Stimulated activated CD8-positive, alpha-beta memory T cell treated with anti-CD3 and anti-CD28 coated beads, Interleukin-15, amount 100 ng/mL, for 4 hours (primary cell): ENCODE data around the gene AMMECR1.

Experiments
- DNase-seq, 2 donors: peaks; one replicate each; pipeline ENCODE4 v3.0.0-alpha.2; 2020; ENCODE audit warnings: low read depth in 2 of 2

Gene AMMECR1

GRCh38 chrX:110212299-110212698, 105.6 kb downstream of the AMMECR1 start:
- no peak for DNase-seq

GRCh38 chrX:110211340-110211739, 106.5 kb downstream of the AMMECR1 start:
- no peak for DNase-seq

DNA sequence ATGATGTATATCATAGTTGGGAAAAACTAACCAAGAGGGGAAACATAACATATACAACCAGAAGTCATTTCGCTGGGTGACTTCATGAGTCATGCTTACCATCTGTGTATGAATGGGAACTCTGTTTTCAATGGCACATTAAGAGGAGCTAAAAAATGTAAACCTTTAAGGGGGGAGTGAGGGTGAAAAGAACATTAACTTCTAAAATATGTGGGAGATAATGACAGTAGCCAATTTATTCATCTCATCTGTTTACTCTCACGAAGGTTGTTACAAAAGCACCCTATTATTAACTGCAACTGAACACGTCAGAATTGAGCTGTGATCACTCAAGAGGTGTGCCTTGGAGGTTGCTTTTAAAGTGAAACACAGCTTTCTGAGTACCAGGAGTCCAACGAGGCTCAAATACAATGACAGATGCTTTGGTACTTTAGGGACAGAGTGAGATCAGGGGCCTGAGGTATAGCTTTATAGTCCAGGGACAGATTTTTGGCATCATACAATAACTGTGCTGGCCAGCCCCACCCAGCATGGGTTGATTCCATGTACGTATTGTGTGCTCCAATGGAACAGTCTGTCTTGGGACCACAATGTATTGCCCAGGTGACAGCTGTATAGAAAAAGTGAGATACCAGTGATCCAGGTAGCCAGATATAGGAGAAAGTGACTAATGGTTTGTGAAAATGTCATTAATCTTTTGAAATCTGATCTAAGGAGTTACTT, 107.3 kb downstream of the AMMECR1 start:
- no peak for DNase-seq

DNA sequence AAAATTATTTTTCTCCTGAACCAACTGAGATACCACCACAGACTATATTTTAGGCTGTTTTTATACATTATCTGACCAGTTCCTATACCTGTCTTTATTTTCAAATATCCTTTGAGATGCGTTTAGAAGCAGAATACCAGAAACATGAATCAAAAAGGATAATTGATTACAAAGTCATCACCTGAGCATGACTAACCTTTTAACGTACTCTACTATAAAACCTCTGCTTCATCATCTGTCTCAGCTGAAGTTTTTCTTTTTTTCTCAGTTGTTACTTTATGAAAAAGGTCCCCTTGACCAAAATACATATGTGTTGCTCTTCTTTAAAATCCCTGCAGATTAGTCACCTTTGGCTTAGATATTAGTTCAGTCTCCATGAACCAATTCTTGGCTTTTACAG, 109.8 kb downstream of the AMMECR1 start:
- DNase-seq, result no peak

DNA sequence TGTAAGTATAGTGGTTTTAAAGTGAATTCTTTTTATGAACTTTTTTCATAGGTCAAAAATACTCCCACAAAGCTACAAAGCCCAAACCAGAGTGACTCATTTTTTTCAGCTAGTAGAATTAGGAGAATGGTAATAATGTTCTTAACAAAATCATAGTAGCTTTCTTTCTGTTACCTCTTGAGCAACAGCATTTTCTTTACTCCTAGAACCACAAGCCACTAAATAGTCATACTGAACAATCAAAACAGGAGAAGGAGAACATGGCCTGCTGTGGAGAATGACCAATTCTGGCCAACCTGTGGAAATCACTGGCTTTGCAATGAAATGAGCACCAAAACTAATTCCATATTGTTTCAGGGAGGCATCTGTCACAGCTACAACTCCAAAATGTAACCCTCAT, 112.9 kb downstream of the AMMECR1 start:
- DNase-seq, result no peak

DNA sequence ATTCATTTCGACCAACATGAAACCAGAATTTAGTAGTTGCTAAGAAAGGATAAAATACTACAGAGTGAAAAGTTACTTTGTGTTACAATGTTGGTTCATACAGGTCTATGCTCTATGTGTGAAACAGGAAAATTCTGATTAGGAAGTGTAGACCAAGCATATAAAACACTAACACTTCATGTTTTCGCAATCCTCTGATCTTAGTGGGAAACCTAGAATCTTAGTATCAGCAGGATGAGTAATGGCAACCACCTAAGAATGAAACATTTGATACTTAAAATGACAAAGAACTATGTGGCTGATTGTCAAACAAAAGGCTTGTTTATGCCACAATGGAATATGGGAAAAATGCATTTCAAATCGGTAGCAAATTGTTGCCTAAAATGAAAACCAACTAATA, 116.1 kb downstream of the AMMECR1 start:
- no peak for DNase-seq

- no peak for DNase-seq
Measured at GRCh38 chrX:110194977-110195376, 122.9 kb downstream of the AMMECR1 start.

DNA sequence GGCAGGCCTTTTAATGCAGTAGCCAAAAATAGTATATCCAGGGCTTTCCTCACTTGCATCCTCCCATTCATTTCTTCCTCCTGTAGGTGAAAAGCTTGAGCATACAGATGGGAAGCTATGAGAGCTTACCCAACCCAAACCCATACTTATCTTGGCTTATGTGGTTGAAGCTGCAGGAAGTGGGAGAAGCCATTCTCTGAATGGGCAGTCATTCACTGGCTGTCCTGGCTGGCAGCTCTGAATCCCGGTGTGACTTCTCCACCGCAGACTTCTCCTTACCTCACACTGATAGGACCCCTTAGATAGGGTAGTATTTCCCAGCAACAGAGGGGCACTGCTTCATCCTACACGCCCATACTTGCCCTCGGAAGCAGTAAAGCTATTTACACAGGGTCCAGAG, 125.4 kb downstream of the AMMECR1 start:
- no peak for DNase-seq

DNA sequence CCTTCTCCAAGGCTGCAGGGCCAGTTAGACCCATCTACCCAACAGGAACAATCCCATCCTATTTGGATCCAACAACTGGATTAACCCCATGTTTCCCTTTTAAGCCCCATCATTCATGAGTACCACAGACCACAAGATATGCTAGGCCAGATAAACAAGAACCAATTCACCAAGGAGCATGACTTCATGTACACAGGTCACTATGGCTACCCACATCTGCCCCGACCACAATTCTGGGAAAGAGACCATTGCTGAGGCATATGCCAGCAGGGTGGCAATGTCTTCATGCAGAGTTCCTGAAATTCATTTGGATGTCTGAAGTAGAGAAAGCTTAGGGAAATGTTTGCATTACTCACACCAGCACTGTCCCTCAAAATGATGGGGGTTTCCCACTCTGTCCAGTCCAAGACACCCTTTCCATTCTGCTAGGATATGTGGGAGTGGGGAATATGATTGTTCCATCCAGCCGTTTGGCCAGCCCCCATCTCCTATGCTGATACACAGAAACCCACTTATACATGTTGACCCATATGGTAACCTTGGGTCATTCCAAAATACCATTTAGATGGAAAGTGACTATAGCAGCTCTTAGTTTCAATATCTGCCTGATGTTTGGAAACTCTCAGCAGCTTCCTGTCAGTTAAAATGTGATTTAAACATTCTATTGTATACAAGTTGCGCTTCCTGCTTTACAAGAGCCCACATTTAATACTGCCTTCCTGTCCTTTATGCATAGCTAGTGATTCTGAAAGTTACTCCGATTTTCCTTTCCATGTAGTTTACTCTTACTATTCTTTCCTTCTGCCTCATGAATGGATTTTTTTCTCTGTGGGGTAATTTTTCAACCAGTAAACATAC, 129.0 kb downstream of the AMMECR1 start:
- no peak for DNase-seq

DNA sequence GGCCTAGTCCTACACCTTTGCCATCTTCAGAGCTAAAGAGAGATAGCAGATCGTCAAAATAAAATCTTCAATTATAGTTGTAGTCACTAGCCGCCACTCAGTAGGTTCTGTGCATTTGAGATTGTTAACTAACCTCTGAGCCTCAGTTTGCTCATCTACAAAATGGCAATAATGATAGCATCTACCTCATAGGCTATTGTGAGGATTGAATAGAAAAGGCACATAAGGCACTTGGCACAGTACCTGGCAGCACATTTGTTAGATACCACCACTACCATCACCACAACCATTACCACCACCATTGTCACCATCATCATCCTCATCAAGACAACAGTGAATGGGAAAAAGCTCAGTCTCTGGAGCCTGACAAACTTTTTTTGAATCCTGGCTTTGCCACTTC, 134.6 kb downstream of the AMMECR1 start:
- DNase-seq, result no peak

- DNase-seq, result no peak
Measured at GRCh38 chrX:110182865-110183264, 135.0 kb downstream of the AMMECR1 start.

GRCh38 chrX:110182362-110182761, 135.5 kb downstream of the AMMECR1 start:
- DNase-seq, result no peak

DNA sequence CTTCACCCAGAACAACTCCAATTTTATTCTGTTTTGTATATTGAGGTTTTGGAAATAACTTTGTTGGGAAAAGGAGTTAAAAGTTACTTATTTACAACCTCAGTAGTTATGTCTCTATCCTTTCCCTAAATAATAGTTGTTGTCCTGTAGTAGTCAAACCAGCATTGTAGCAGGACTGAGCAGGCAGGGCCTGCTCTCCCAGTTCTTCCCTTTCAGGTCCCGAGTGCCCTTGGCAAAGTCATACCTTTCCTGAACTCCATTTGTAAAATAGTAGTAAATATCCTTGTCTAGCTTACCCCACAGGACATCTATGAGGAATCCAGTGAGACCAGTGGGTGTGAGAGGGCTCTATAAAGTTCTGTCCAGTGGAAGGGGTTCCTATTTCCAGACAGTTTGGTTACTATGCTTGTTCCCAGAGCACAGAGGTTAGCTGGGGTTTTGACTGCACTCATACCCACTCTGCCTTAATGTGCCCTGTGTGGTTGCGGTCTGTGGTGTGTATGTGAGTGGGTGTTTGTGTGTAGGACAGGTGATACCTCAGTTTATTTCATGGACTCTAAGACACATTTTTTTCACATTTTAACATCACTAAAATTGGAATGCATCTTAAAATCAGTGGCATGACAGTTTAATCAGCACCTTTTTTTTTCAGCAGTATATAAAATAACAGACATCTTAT, 136.3 kb downstream of the AMMECR1 start:
- DNase-seq, result no peak

GRCh38 chrX:110180928-110181310, 137.0 kb downstream of the AMMECR1 start:
- no peak for DNase-seq

- DNase-seq, result no peak
Measured at GRCh38 chrX:110180176-110180927, 137.5 kb downstream of the AMMECR1 start.

DNA sequence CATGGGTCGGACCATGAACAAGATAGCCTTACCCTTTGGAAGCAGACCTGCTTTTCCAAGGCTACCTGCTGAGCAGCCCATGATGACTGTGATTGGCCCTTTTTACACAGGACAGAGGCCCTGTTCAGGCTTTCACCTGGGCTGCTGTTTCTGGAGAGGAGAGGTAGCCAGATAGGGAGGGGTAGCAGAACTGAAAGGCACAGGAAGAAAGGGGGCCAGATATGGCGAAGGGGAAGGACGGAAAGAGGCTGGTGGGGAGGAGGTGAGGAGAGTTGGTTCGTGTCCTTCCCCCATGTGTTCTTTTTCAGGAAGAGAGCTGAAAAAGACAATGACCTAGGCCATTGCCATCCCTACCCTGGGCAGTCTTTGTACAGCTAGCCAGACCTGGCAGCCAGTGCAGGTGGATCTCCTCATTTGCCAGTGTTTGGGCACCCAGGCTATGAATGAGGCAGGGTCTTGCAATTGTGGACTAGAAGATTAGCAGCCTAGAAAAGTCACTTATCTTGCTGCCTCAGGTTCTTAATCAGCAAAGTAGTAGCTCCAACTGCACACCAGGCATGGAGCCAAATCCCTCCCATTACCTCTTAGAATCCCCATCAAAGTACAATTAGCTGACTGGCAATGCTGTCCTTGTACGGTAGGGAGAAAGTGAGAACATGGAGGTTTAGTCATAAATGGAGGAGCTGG, 139.6 kb downstream of the AMMECR1 start:
- DNase-seq, result no peak

DNA sequence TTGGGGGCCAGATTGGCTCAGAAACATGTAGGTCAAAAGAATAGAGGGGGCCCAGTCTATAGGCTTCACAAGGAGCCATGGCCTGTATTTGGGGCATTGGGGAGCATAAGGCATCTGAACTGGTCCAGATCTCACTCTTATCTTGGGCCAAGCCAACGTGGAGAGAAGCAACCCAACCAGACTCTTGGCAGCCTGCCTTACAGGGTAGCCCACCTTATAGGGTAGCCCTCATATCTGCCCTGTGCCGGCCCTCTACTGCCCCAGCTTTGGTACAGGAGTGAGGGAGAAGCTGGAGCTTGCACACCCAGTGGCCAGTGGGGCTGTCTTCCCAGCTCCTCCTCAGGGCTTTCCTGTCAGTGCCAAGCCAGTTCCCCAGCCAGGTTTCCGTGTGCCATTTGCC, 142.2 kb downstream of the AMMECR1 start:
- DNase-seq, result no peak

GRCh38 chrX:110175146-110175545, 142.7 kb downstream of the AMMECR1 start:
- no peak for DNase-seq

- no peak for DNase-seq
Measured at GRCh38 chrX:110173192-110174175, 144.4 kb downstream of the AMMECR1 start.

DNA sequence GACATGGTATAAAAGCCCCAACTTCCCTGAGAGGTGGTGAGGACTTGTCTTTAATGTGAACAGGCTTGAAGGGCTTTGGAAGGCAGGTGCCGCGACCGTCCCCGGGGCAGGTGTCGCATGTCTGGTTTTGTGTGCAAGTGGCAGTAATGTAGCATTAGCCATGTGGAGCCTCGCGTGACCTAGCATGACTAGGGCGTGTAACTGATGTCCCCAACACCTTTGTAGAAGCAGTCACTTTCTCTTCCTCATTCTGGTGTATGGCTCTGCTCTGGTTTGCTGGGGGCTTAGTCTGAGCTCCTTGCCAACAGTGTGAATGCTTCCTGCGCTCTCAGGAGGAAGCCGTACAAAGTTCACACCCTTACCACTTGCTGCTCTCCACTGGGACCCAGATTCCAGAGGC, 145.7 kb downstream of the AMMECR1 start:
- no peak for DNase-seq
